Measurements from ENCODE around the gene IL1RAP.
"Not testable (repeated sequence)": the region's sequence is repeated elsewhere in the genome, so short reads cannot be mapped to it uniquely, and the experiment has no call there.

Gene IL1RAP

DNA sequence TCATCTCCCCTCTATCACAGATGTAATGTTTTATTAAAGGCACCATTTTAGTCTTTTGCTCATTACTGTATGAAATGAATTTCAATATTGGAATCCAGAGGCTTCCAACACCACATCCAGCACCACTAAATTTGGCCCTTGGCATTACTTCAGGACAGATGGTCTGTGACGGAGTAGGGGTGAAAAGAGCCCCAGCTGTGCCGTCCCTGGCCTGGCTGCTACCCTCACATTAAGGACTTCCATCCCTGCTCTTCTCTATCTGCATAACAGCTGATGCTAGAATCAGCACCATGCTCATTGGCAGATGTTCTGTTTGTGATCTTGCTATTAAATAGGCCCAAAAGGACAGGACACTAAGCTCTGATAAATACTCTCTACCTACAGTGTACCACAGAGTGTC is 152.9 kb downstream of the IL1RAP start:
- DNase-seq (ENCODE audit: low spot score): no peak
- CTCF ChIA-PET: interaction anchor here (0.6 kb wide), 1 partner anchor 344 kb away, joined by 3 read pairs; no protein-coding TSS in a partner anchor
- TF ChIP-seq CTCF (conservative IDR thresholded peaks at IDR 0.05; ENCODE audit: low read depth): no peak
- POLR2A ChIA-PET (ENCODE audit: low non-redundant PET): no interaction called here
- H3K27ac ChIP-seq: no peak overlapping the region

DNA sequence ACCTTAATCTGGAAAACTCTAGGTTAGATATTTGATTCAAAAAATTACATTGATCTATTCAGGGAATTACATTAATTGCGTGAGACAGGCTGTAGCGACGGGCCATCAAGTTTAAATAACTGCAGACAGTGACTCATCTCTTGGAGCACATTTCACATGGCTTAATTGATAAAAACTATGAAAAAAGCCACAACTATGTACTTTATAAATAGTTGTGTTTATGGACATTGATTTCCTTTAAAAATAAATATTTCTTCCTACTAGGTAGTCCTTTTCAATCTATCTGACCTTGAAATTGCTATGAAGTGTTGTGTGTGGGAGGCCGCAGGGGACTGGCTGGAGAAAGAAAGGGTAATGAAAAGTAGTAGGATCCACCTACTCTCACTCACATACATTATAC is 157.8 kb downstream of the IL1RAP start:
- POLR2A ChIA-PET (ENCODE audit: low non-redundant PET): no interaction called here
- DNase-seq (ENCODE audit: low spot score): peak; percentile 14
- no peak for TF ChIP-seq CTCF (conservative IDR thresholded peaks at IDR 0.05; ENCODE audit: low read depth)
- CTCF ChIA-PET: no interaction called here
- H3K27ac ChIP-seq: no peak overlapping the region

- no peak for DNase-seq (ENCODE audit: low spot score)
- ChIA-PET POLR2A (ENCODE audit: low non-redundant PET) (no interaction called here), CTCF (no interaction called here)
- no peak for TF ChIP-seq CTCF (conservative IDR thresholded peaks at IDR 0.05; ENCODE audit: low read depth)
- no peak overlapping the region for H3K27ac ChIP-seq
These were observed 159.3 kb downstream of the IL1RAP start for GRCh38 chr3:190673148-190673547.

DNA sequence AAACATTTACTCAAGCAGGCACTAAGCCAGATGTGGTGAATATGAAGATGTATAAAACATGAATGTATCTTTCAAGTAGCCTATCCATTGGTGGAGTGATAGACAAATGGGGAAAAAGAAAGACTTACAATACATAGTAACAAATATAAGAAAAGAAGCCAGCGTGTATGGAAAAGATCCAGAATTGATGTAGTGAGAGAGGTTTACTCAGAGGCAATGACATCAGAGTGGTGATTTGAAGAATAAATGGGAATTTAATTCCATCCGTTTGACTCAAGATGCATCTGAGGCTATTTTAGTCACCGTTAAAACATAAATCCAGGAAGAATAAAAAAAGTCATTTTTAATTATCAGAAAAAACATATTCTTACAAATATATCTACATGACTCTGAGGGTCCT is 162.6 kb downstream of the IL1RAP start:
- no peak for TF ChIP-seq CTCF (conservative IDR thresholded peaks at IDR 0.05; ENCODE audit: low read depth)
- ChIA-PET CTCF (no interaction called here), POLR2A (ENCODE audit: low non-redundant PET) (no interaction called here)
- H3K27ac ChIP-seq: no peak overlapping the region
- DNase-seq (ENCODE audit: low spot score): no peak

GRCh38 chr3:190677001-190677400 is 163.1 kb downstream of the IL1RAP start:
- ChIA-PET POLR2A (ENCODE audit: low non-redundant PET) (no interaction called here), CTCF (no interaction called here)
- no peak overlapping the region for H3K27ac ChIP-seq
- TF ChIP-seq CTCF (conservative IDR thresholded peaks at IDR 0.05; ENCODE audit: low read depth): no peak
- no peak for DNase-seq (ENCODE audit: low spot score)

DNA sequence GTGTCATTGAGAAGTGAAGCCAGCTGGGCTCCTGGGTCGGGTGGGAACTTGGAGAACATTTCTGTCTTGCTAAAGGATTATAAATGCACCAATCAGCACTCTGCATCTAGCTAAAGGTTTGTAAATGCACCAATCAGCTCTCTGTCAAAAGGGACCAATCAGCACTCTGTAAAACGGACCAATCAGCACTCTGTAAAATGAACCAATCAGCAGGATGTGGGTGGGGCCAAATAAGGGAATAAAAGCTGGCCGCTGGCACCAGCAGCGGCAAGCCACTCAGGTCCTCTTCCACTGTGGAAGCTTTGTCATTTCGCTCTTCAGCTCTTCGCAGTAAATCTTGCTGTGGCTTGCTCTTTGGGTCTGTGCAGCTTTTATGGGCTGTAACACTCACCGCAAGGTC is 164.0 kb downstream of the IL1RAP start:
- not testable (repeated sequence) for H3K27ac ChIP-seq; DNase-seq (ENCODE audit: low spot score)
- CTCF ChIA-PET: interaction anchor here (0.6 kb wide), 1 partner anchor 275 kb away, joined by 3 read pairs; no protein-coding TSS in a partner anchor
- POLR2A ChIA-PET (ENCODE audit: low non-redundant PET): interaction anchor here (0.6 kb wide), 1 partner anchor 16 kb away, joined by 3 read pairs; no protein-coding TSS in a partner anchor

- ChIA-PET POLR2A (ENCODE audit: low non-redundant PET) (no interaction called here), CTCF (no interaction called here)
- TF ChIP-seq CTCF (conservative IDR thresholded peaks at IDR 0.05; ENCODE audit: low read depth): no peak
- H3K27ac ChIP-seq: no peak overlapping the region
- no peak for DNase-seq (ENCODE audit: low spot score)
These were observed 166.8 kb downstream of the IL1RAP start for GRCh38 chr3:190680691-190681090.
